Upper lobe of left lung (tissue), 6 donors: ENCODE measurements around the gene TUBA1C. TPM values are rescaled to one million over a fixed set of nuclear protein-coding genes. Genes with fewer than 3 reads are reported as not detected.

Source experiments
- ATAC-seq, 2 donors: fragments of 200-7000 bp; cut with Tn5 transposase; one replicate each; pipeline ENCODE4 v1.9.1; 2022; ENCODE audit warnings: mild to moderate bottlenecking in 2 of 2, moderate library complexity in 2 of 2; ENCODE audit not compliant: low FRiP score in 2 of 2
- DNase-seq, 2 donors: peaks; one replicate each; pipeline ENCODE4 v3.0.0-alpha.2; 2019 to 2020
- H3K27ac ChIP-seq, 4 donors: fragments of 200-600 bp; sonication (generic); one replicate each; pipeline ENCODE4 v1.5.1; 2016 to 2019
- H3K27me3 ChIP-seq, 4 donors: fragments of 200-600 bp; sonication (generic); one replicate each; pipeline ENCODE4 v1.5.1; 2017 to 2019
- H3K36me3 ChIP-seq, 4 donors: fragments of 200-600 bp; sonication (generic); one replicate each; pipeline ENCODE4 v1.5.1; 2016 to 2019
- H3K4me1 ChIP-seq, 4 donors: fragments of 200-600 bp; sonication (generic); one replicate each; pipeline ENCODE4 v1.5.1; 2018 to 2019
- H3K4me3 ChIP-seq, 4 donors: fragments of 200-600 bp; sonication (generic); one replicate each; pipeline ENCODE4 v1.5.1; 2017 to 2019; ENCODE audit warnings: mild to moderate bottlenecking in 2 of 4, moderate library complexity in 1 of 4
- H3K9me3 ChIP-seq, 4 donors: fragments of 200-600 bp; sonication (generic); one replicate each; pipeline ENCODE4 v1.5.1; 2018 to 2019
- EP300 ChIP-seq, 4 donors: sonication (generic); formaldehyde crosslinking; IDR thresholded peaks; one replicate each; pipeline ENCODE4 v1.5.1; 2017; ENCODE audit warnings: antibody characterized with exemption in 4 of 4, control low read depth in 2 of 4
- POLR2A ChIP-seq, 4 donors: fragments of 450-650 bp; IDR thresholded peaks; one replicate each; pipeline ENCODE4 v1.5.1; 2016 to 2017; ENCODE audit warnings: antibody characterized with exemption in 4 of 4, mild to moderate bottlenecking in 2 of 4
- POLR2AphosphoS5 ChIP-seq, 2 donors: sonication (generic); formaldehyde crosslinking; IDR thresholded peaks; one replicate each; pipeline ENCODE4 v1.5.1; 2017; ENCODE audit warnings: antibody characterized with exemption in 2 of 2
- WGBS, 2 donors: methylation state at CpG; one replicate each; pipeline ENCODE4 v1.1.5; 2017 to 2018; 5-methylcytosine and 5-hydroxymethylcytosine counted together
- total RNA-seq, 6 donors: library from RNA; depleted of rRNA in 4 of 6; stranded (reverse); fragments of >200 nt in 4 of 6; gene quantifications; one replicate each; pipeline versions ENCODE4 v1.1.0 to v1.2.1, GENCODE V29; 2016 to 2021
- TF ChIP-seq, protein P1 (sequence below), 6 experiments: fragments of 450-650 bp in 4 of 6; fragments of 200-600 bp in 2 of 6; sonication (generic) in 2 of 6; IDR thresholded peaks; one replicate each; pipeline ENCODE4 v1.5.1; 2016 to 2019; ENCODE audit warnings: antibody characterized with exemption in 6 of 6
- donor health status: DM: no; HTN: no; CAD: no; lungs with moderate emphysema.
- donor health status: DM: no; HTN: yes; CAD: no; lungs with severe emphysema.

TUBA1C gene
- total RNA-seq, 6 donors from 2014 or later, result 50.3 to 375 (median 108) TPM

DNA sequence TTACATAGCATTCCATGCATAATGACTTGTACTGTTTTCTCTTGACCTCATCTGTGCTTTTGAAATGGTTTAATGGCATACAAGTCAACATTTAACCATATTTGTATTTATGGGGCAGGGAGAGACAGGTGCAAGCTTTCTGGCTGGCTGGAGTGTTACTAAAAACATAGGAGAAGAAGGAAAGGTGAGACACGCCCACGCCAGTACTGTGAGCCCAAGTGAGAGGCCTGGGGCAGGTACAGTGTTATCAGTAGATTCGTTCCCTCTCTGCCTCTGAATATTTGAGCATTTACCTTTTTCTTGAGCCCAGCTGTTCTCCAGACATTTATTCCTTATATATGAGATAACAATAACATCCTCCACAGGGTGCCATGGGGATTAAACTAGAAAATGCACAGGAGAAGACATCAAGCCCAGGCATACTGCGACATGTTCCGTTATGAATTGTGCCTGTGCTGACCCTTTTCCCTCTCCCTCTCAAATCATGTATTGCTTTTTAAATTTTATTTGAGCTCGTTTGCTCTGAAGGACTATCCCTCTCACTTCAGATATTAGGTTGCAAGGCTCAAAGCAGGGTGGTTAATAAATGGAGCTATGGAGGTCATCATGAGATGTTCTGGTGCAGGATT is 34.6 kb upstream of the TUBA1C start:
- Histone ChIP-seq H3K4me1 (peaks cover 13 to 47% (median 42%) of the 10 kb centered on the region in 4 donors), H3K36me3 (no peaks in the 10 kb centered on the region), H3K27ac (peak overlapping the region in 3 of 4 donors; percentile 43 to 77 (median 65)), H3K9me3 (no peaks in the 10 kb centered on the region), H3K27me3 (no peaks in the 10 kb centered on the region), H3K4me3 (no peak overlapping the region)
- no peak for TF ChIP-seq POLR2A (IDR thresholded peaks at IDR 0.05)
- no peak for TF ChIP-seq POLR2AphosphoS5 (IDR thresholded peaks at IDR 0.05)
- no peak for TF ChIP-seq EP300 (IDR thresholded peaks at IDR 0.05)
- TF ChIP-seq, protein P1, sequence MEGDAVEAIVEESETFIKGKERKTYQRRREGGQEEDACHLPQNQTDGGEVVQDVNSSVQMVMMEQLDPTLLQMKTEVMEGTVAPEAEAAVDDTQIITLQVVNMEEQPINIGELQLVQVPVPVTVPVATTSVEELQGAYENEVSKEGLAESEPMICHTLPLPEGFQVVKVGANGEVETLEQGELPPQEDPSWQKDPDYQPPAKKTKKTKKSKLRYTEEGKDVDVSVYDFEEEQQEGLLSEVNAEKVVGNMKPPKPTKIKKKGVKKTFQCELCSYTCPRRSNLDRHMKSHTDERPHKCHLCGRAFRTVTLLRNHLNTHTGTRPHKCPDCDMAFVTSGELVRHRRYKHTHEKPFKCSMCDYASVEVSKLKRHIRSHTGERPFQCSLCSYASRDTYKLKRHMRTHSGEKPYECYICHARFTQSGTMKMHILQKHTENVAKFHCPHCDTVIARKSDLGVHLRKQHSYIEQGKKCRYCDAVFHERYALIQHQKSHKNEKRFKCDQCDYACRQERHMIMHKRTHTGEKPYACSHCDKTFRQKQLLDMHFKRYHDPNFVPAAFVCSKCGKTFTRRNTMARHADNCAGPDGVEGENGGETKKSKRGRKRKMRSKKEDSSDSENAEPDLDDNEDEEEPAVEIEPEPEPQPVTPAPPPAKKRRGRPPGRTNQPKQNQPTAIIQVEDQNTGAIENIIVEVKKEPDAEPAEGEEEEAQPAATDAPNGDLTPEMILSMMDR (IDR thresholded peaks at IDR 0.05), result no peak
- no peak for ATAC-seq
- no peak for DNase-seq
- 84 to 88% methylated on average over 6 of the region's 6 CpGs for WGBS, 2 donors

- Histone ChIP-seq H3K9me3 (no peaks in the 10 kb centered on the region), H3K36me3 (no peaks in the 10 kb centered on the region), H3K4me3 (no peak overlapping the region), H3K27ac (peak overlapping the region in 3 of 4 donors; percentile 43 to 94 (median 77)), H3K4me1 (peaks cover 13 to 41% (median 37%) of the 10 kb centered on the region in 4 donors), H3K27me3 (no peaks in the 10 kb centered on the region)
- no peak for DNase-seq
- TF ChIP-seq EP300 (IDR thresholded peaks at IDR 0.05), result peak in 2 of 4 donors; percentile 24 to 38
- TF ChIP-seq POLR2AphosphoS5 (IDR thresholded peaks at IDR 0.05), result peak in 1 of 2 donors; percentile 24
- TF ChIP-seq POLR2A (IDR thresholded peaks at IDR 0.05), result no peak
- TF ChIP-seq, protein P1 (IDR thresholded peaks at IDR 0.05), result no peak
- ATAC-seq, result peak in 1 of 2 donors; percentile 19
- 50 to 72% methylated on average over 3 of the region's 3 CpGs for WGBS, 2 donors
Measured at GRCh38 chr12:49230805-49231194, 34.1 kb upstream of the TUBA1C start.

- H3K36me3 ChIP-seq, result no peaks in the 10 kb centered on the region
Measured at GRCh38 chr12:49231878-49232655, 32.8 kb upstream of the TUBA1C start.

DNA sequence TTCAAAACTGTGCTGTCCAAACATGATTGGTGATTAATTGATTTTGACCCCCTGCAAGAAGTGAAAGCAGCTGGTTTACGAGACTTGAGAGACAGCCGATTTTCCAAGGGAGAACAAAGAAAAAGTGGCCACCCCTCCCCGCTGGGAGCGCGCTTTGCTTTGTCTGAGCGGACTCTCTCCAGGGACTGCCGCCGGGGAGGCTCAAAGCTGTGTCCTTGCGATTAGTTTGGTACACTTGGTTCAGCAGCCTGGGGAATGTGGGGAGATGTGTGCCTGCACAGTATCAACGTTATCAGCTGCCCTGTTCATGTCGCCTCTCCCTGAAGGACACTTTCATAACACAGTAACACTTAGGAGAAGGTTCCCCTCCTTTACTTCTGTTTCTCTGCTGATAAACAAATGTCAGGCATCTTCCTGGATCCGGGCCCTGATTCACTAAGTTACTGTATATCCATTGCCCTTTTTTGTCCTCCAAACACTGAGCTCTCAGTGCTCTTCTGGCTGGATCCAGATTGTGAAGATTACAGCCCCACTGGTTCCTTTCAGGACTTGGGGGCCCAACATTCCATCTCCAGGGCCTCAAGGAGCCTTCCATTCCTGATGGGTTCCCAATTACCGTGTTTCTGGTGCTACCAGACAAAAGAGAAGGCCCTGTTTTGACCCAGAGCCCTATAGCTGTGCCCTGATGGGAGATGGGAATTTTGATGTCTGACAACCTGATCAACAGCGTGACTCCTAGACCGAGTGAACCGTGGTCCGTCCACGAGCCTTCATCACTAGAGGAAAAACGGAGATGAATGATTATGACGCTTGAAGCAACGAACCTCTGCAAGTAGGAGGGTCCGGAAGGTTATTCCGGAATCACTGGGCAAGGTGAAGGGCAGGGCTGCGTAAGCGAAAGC is 31.7 kb upstream of the TUBA1C start:
- TF ChIP-seq POLR2AphosphoS5 (IDR thresholded peaks at IDR 0.05), result no peak
- TF ChIP-seq, protein P1 (IDR thresholded peaks at IDR 0.05), result peak in 2 of 6 experiments; percentile 8 to 22
- no peaks in the 10 kb centered on the region for H3K36me3 ChIP-seq
- no peaks in the 10 kb centered on the region for H3K27me3 ChIP-seq
- peak overlapping the region in 1 of 4 donors; percentile 5 for H3K4me3 ChIP-seq
- DNase-seq (peak in 1 of 2 donors; percentile 30), ATAC-seq (peak in 1 of 2 donors; percentile 2)
- no peaks in the 10 kb centered on the region for H3K9me3 ChIP-seq
- H3K27ac ChIP-seq, result peak overlapping the region; percentile 82 to 95 (median 92)
- H3K4me1 ChIP-seq, result peaks cover 13 to 36% (median 33%) of the 10 kb centered on the region in 4 donors
- WGBS, 2 donors, result 58 to 60% methylated on average over 23 to 25 of the region's 25 CpGs

More at GRCh38 chr12:49231878-49232655, 32.8 kb upstream of the TUBA1C start:
- Histone ChIP-seq H3K4me1 (peaks cover 13 to 36% (median 33%) of the 10 kb centered on the region in 4 donors), H3K4me3 (no peak overlapping the region), H3K27me3 (no peaks in the 10 kb centered on the region), H3K9me3 (no peaks in the 10 kb centered on the region), H3K27ac (peak overlapping the region in 3 of 4 donors; percentile 89 to 95 (median 94))
- no peak for DNase-seq
- no peak for ATAC-seq
- TF ChIP-seq, protein P1 (IDR thresholded peaks at IDR 0.05), result no peak
- TF ChIP-seq POLR2AphosphoS5 (IDR thresholded peaks at IDR 0.05) (no peak), POLR2A (IDR thresholded peaks at IDR 0.05) (no peak), EP300 (IDR thresholded peaks at IDR 0.05) (no peak)
- WGBS, 2 donors, result 66 to 68% methylated on average over 9 of the region's 9 CpGs
